ENCODE data around the gene PRKCI.

- no peak for TF ChIP-seq GATA2 (IDR thresholded peaks at IDR 0.05; ENCODE audit: low read depth, low read length)
- no peak for TF ChIP-seq GATA3 (IDR thresholded peaks at IDR 0.05; ENCODE audit: low read depth, low read length)
Observed at GRCh38 chr3:170277833-170278580, 55.8 kb downstream of the PRKCI start.
